ENCODE measurements around the gene EWSR1.

- TF ChIP-seq RAD21 (IDR thresholded peaks at IDR 0.05; ENCODE audit: low read depth) (no peak), MAX (IDR thresholded peaks at IDR 0.05) (no peak), CREB1 (IDR thresholded peaks at IDR 0.05; ENCODE audit: low read depth) (no peak), REST (IDR thresholded peaks at IDR 0.05; ENCODE audit: low read depth) (no peak), TAF1 (IDR thresholded peaks at IDR 0.05; ENCODE audit: low read depth) (no peak), NFIC (IDR thresholded peaks at IDR 0.05) (no peak), FOXM1 (IDR thresholded peaks at IDR 0.05; ENCODE audit: borderline replicate concordance, low read depth) (no peak)
These were observed 70.3 kb downstream of the EWSR1 start for GRCh38 chr22:29338398-29338797.
